ENCODE measurements around the gene CSK.

Gene CSK

GRCh38 chr15:74838137-74838516 is 56.2 kb downstream of the CSK start:
- peak overlapping the region; percentile 100; the same call in 1 of the 2 replicates for H3K27ac ChIP-seq
- TF ChIP-seq CTCF (conservative IDR thresholded peaks at IDR 0.05) = no peak

DNA sequence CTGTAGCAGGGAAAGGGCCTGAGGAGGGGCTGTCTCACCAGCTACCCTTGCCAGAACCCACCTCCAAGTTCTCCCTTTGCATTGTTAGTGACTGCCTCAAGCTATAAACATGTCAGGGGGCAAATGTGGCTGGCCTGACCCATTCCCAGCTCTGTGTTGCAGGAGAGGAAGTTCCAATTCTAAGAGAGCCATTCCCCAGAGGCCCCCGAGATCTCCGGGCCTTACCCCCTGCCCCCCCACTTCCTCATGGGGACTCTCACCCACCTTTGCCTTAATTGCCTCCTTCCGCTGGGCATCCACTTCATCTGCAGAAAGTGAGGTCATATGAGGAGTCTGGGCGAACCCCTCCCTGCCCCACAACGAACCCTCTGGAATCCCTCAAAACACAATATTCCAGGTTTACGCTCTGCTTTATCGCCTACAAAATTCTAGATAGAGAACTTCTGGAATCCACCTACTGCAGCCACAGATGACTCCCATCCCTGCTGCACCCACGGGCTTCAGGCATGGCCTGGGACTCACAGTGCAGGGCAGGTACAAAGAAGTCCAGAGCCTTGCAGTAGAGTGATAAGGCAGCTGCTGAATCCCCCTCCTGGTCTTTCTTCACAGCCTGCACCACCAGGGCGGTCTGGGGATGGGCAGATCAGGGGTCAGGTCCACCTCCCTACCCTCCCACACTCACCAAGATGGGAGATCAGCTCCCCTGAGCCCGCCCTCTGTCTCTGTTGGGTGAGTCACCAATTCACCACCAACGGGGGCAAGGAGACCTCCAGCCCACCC is 57.1 kb downstream of the CSK start:
- peak overlapping the region; percentile 100; the same call in 1 of the 2 replicates for H3K27ac ChIP-seq

GRCh38 chr15:74839526-74840395 is 57.9 kb downstream of the CSK start:
- H3K27ac ChIP-seq = peak overlapping the region; percentile 100; the same call in 1 of the 2 replicates
- TF ChIP-seq CTCF (conservative IDR thresholded peaks at IDR 0.05) = peak; percentile 30; the same call in 1 of the 2 replicates

More for the DNA sequence above, 57.1 kb downstream of the CSK start:
- no peak for TF ChIP-seq CTCF (conservative IDR thresholded peaks at IDR 0.05)

- TF ChIP-seq CTCF (conservative IDR thresholded peaks at IDR 0.05) = no peak
- H3K27ac ChIP-seq = peak overlapping the region; percentile 100
Measured at GRCh38 chr15:74840851-74841775, 59.2 kb downstream of the CSK start.

GRCh38 chr15:74841891-74842373 is 60.1 kb downstream of the CSK start:
- no peak for TF ChIP-seq CTCF (conservative IDR thresholded peaks at IDR 0.05)
- peak overlapping the region; percentile 100 for H3K27ac ChIP-seq

- H3K27ac ChIP-seq = peak within 1 kb of the TSS; percentile 100
- TF ChIP-seq CTCF (conservative IDR thresholded peaks at IDR 0.05) = peak; percentile 95
Measured at GRCh38 chr15:74842581-74843444, 60.9 kb downstream of the CSK start, which contains the start of gene ULK3. TSS of gene ULK3 (minus strand) at chr15:74843156. CDS start at chr15:74843105, 51 bp downstream.

All from VCaP (cell line).